ENCODE data around the gene CTSF. TPM values are rescaled to one million over a fixed set of nuclear protein-coding genes. Genes with fewer than 3 reads are reported as not detected.
"Not testable (repeated sequence)": the region's sequence is repeated elsewhere in the genome, so short reads cannot be mapped to it uniquely, and the experiment has no call there.

CTSF gene
- polyA plus RNA-seq, 3 donors = 95.5 to 107 (median 105) TPM

GRCh38 chr11:66589996-66590675, 21.7 kb upstream of the CTSF start:
- DNase-seq (ENCODE audit: low read depth in 3 of 3, low spot score in 2 of 3) = no peak

- not testable (repeated sequence) for DNase-seq (ENCODE audit: low read depth in 3 of 3, low spot score in 2 of 3)
Measured at GRCh38 chr11:66589315-66589714, 20.9 kb upstream of the CTSF start.

- no peak for DNase-seq (ENCODE audit: low read depth in 3 of 3, low spot score in 2 of 3)
Measured at GRCh38 chr11:66586136-66586535, 17.7 kb upstream of the CTSF start.

GRCh38 chr11:66585447-66585846, 17.0 kb upstream of the CTSF start:
- not testable (repeated sequence) for DNase-seq (ENCODE audit: low read depth in 3 of 3, low spot score in 2 of 3)

GRCh38 chr11:66582565-66583147, 14.2 kb upstream of the CTSF start:
- not testable (repeated sequence) for DNase-seq (ENCODE audit: low read depth in 3 of 3, low spot score in 2 of 3)

GRCh38 chr11:66581261-66581660, 12.9 kb upstream of the CTSF start:
- no peak for DNase-seq (ENCODE audit: low read depth in 3 of 3, low spot score in 2 of 3)

GRCh38 chr11:66580803-66581202, 12.4 kb upstream of the CTSF start:
- no peak for DNase-seq (ENCODE audit: low read depth in 3 of 3, low spot score in 2 of 3)

- peak in 2 of 3 donors; percentile 44 to 57 for DNase-seq (ENCODE audit: low read depth in 3 of 3, low spot score in 2 of 3)
Measured at GRCh38 chr11:66579017-66579606, 10.7 kb upstream of the CTSF start.

GRCh38 chr11:66570850-66571180, 2.4 kb upstream of the CTSF start:
- DNase-seq (ENCODE audit: low read depth in 3 of 3, low spot score in 2 of 3) = no peak

GRCh38 chr11:66570079-66570849, 1.9 kb upstream of the CTSF start:
- no peak for DNase-seq (ENCODE audit: low read depth in 3 of 3, low spot score in 2 of 3)

- no peak for DNase-seq (ENCODE audit: low read depth in 3 of 3, low spot score in 2 of 3)
Measured at GRCh38 chr11:66569076-66569475, 670 bp upstream of the CTSF start.

GRCh38 chr11:66567787-66568123, 651 bp downstream of the CTSF start:
- no peak for DNase-seq (ENCODE audit: low read depth in 3 of 3, low spot score in 2 of 3)

GRCh38 chr11:66566221-66566620, 2.2 kb downstream of the CTSF start:
- no peak for DNase-seq (ENCODE audit: low read depth in 3 of 3, low spot score in 2 of 3)

- DNase-seq (ENCODE audit: low read depth in 3 of 3, low spot score in 2 of 3) = no peak
Measured at GRCh38 chr11:66564984-66565383, 3.4 kb downstream of the CTSF start.

- DNase-seq (ENCODE audit: low read depth in 3 of 3, low spot score in 2 of 3) = no peak
Measured at GRCh38 chr11:66564538-66564937, 3.9 kb downstream of the CTSF start.

- no peak for DNase-seq (ENCODE audit: low read depth in 3 of 3, low spot score in 2 of 3)
Measured at GRCh38 chr11:66563832-66564231, 4.6 kb downstream of the CTSF start.

GRCh38 chr11:66562907-66563583, 5.4 kb downstream of the CTSF start:
- no peak for DNase-seq (ENCODE audit: low read depth in 3 of 3, low spot score in 2 of 3)

- DNase-seq (ENCODE audit: low read depth in 3 of 3, low spot score in 2 of 3) = no peak
Measured at GRCh38 chr11:66562275-66562674, 6.1 kb downstream of the CTSF start.

GRCh38 chr11:66561975-66562248, 6.5 kb downstream of the CTSF start:
- no peak for DNase-seq (ENCODE audit: low read depth in 3 of 3, low spot score in 2 of 3)

- DNase-seq (ENCODE audit: low read depth in 3 of 3, low spot score in 2 of 3) = no peak
Measured at GRCh38 chr11:66561178-66561974, 7.0 kb downstream of the CTSF start.
